Subcutaneous adipose tissue (tissue), 4 donors: ENCODE data around the gene PCSK6. TPM values are rescaled to one million over a fixed set of nuclear protein-coding genes. Genes with fewer than 3 reads are reported as not detected.

Experiments used
- CTCF ChIP-seq: fragments of 450-650 bp; IDR thresholded peaks from one replicate; pipeline ENCODE4 v1.5.1; 2016; ENCODE audit warnings: low read depth, mild to moderate bottlenecking, control low read depth, antibody characterized with exemption, moderate library complexity
- total RNA-seq, 4 donors: library from RNA; depleted of rRNA; stranded (reverse); fragments of >200 nt; gene quantifications; one replicate each; pipeline ENCODE4 v1.1.0, GENCODE V29; 2016

Gene PCSK6
- total RNA-seq, 4 donors from 2014 or later, result 4.4 to 8.7 (median 5.9) TPM

GRCh38 chr15:101498076-101498716 lies 8.7 kb upstream of the PCSK6 start:
- TF ChIP-seq CTCF, result no peak

- TF ChIP-seq CTCF, result no peak
Observed at GRCh38 chr15:101497484-101498034, 8.1 kb upstream of the PCSK6 start.

GRCh38 chr15:101497017-101497416 lies 7.5 kb upstream of the PCSK6 start:
- no peak for TF ChIP-seq CTCF

GRCh38 chr15:101496198-101496986 lies 6.9 kb upstream of the PCSK6 start:
- no peak for TF ChIP-seq CTCF

GRCh38 chr15:101495334-101496197 lies 6.1 kb upstream of the PCSK6 start:
- TF ChIP-seq CTCF, result no peak

GRCh38 chr15:101494251-101494796 lies 4.8 kb upstream of the PCSK6 start:
- TF ChIP-seq CTCF, result no peak
